Dedifferentiated amniotic fluid mesenchymal stem cell (primary cell): Measurements from ENCODE around the gene NLK.
"Not testable (repeated sequence)": the region's sequence is repeated elsewhere in the genome, so short reads cannot be mapped to it uniquely, and the experiment has no call there.

Experiments used
- DNase-seq: peaks from one replicate; pipeline ENCODE4 v3.0.0-alpha.2; 2016; ENCODE audit errors: extremely low spot score

Gene NLK

DNA sequence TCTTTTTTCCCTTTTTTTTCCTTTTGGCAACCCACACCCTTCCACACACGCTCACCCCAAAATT is at the start of gene NLK:
Gene NLK, plus strand, starts transcription at position 21 of the 64 bp plus-strand sequence. CDS start 197 bp downstream, outside the sequence.
- no peak for DNase-seq

DNA sequence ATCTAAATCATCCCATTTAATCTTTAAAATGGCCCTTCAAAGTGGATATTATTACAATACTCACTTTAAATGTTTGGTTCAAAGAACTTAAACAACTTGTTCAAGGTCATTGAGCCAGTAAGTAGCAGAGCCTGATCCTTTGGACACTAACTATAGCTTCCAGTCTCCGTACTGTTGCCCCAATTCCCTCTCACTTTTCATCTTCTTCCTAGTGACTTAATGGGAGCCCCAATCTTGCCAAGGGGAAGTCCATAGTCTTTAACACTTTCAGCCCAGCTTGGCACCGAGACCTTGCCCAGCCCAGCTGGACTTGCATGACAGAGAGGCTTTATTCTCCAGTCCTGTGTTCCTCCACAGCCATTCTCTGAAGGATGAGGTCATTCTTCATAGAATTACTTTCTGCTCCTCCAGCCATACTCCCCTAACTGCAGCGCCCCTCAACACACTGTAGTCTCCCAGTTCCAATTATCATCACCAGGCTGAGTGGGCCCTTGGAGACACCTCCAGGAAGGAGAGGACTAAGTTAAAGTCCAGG is 49.2 kb upstream of the NLK start:
- no peak for DNase-seq

DNA sequence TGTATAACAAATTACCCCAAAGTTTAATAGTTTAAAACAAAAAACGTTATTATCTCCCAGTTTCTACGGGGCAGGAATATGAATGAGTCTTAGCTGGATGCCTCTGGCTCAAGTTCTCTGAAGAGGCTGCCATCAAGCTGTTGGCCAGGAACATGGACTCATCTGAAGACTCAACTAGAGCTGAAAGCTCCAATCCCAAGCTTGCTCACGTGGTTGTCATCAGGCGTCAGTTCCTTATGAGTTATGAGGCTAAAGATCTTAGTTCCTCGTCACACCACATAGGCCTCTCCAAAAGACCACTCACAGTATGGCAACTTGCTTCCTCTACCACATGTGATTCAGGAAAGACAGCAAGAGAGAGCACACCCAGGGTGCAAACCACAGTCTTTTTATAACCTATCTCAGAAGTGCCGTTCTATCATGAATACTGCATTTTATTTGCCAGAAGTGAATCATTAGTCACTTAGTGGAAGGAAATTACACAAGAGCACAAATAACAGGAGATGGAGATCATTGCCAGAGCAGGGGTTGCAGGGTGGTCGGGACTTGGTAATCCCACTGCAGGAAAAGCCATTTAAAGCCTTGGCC is 48.7 kb upstream of the NLK start:
- no peak for DNase-seq

DNA sequence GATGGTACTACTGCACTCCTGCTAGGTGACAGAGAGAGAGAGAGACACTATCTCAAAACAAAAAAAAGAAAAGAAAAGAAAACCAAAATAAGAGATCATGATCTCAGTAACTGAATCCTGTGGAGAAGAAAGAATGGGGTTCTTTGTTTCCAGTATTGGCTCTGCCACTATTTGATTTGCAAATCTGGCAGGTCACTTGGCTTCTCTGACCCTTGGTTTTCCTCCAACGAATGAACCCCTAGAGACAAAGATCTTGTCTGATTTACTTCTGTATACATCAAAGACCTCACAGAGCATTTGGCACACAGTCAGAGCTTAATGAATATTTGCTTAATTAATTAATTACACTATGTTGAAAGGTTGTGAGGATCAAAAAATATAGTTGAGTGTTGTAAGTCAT is 47.9 kb upstream of the NLK start:
- no peak for DNase-seq

DNA sequence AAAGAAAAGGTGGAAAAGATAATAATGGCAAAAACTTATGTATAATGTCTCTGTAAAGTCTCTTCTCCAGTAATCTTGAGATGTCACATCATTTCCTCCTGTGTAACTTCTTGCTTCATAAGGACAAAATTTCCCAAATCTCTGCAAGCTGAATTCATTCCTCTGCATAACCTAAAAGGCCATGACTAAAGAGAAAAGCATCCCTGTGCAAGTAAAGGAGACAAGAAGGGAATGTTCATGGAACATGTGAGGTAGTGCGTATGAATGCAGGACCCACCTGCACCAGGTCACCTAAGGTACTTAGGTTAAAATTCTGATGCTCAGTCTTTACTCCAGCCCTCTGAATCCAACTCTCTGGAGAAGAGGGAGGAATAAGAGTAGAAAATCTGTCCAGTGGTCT is 46.9 kb upstream of the NLK start:
- DNase-seq: no peak

GRCh38 chr17:27996202-27997043 is 46.1 kb upstream of the NLK start:
- DNase-seq: no peak

DNA sequence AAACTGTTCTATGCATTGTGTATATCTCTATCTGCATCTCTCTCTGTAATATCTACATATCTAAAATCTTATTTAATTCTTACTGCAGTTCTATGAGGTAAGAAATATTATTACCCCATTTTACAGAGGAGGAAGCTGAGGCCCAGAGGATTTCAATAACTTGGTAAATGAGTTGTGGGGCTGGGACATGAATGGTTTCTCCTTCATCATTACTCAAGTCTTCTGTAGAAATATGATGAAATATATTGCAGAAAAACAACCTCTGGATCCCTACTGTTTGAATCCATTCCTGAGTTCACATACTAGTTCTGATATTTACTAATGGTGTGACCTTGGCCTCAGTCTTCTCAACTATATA is 45.5 kb upstream of the NLK start:
- DNase-seq: no peak

- no peak for DNase-seq
Observed at GRCh38 chr17:27997522-27997921, 45.0 kb upstream of the NLK start.

DNA sequence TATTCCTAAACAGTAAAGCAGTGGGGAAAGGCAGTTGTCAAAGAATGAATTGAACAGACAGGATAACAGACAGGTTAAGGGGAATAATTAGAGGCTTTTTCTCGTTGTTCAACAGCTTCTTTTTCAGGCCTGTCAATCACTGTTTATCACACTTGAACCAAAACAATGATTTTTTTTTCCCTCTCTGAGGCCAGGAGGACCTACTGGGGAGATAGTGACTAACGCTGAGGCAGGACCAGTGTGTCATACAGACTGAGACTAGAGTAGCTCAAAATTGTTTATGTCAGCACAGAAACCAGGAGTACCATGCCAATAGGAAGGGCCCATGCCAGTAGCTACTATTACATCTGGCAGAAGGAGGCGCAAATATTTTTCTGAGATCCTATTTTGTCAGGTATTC is 41.3 kb upstream of the NLK start:
- DNase-seq: no peak

DNA sequence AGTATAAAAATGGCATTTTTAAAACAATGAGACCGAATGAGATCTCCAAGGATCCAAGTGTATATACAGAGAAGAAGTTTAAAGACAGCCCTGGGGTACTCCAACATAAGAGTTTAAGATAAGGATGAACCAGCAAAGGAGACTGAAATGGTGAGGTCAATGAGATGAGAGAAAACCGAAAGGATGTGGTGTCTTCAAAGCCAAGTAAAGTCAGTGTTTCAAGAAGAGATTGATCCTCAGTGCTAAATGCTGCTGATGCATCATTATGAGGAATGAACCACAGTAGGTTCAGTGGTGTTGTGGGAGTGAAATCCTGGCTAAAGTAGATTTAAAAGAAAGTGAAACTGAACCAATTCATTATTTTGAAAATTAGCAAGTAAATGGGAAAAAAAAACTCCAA is 38.1 kb upstream of the NLK start:
- no peak for DNase-seq

- DNase-seq: not testable (repeated sequence)
Observed at GRCh38 chr17:28007925-28008324, 34.6 kb upstream of the NLK start.

DNA sequence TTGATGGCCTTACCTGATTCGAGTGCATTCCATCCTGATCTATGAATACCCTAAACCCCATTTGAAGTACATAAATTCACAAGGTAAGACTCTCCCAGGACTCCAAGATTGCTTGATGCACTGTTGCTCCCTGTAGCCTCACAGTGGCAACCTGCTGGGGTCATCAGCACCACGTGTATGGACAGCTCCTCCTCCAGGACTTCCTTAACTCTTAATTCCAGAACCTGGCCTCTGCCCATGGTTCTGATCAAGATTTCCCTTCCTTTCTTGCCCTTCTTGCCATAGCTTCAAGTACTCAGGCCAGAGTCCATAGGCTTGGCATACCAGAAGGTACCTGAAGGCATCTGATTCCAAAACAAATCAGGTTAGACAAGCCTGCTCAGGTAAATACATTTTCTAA is 34.0 kb upstream of the NLK start:
- DNase-seq: no peak

DNA sequence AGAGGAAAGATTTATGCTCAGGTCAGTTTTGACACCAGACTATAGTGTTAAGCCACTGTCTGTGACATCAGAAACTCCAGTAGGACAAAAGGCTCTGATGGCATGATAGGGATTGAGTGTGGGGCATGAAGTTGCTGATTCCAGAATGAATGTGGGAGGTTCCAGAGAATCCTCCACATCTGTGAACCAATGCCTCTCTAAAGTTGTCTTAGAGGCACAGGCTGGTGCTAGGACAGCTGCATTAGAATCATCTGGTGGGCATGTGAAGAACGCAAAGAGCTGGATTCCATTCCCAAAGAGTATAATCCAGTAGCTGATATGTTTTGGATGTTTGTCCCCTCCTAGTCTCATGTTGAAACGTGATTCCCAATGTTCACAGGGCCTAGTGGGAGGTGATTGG is 32.1 kb upstream of the NLK start:
- no peak for DNase-seq

DNA sequence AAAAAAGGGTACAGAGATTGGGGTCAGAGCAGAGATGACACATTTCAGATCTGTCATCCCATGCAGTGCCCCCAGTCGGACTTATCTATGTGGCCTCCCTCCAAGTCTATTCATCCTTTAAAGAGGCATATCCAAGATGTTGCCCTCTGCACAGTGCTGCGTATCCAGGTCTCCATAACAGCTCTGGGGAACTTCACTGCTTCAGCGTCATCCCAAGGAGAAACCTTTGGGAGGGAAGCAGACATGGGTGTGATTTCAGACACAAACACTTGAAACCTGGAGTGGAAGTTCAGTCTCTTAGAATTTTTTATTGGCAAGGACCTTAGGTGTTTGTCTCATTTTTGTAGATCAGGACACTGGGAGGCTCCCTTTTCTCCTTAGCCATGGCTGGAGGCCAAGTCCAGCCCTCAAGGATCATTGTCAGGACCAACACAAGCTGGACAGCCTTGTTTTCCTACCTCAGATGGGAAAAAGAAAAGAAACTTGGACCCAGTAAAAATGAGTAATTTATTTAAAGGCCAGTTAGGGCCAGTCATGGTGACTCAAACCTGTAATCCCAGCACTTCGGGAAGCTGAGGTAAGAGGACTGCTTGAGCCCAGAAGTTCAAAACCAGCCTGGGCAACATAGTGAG is 23.9 kb upstream of the NLK start:
- no peak for DNase-seq

DNA sequence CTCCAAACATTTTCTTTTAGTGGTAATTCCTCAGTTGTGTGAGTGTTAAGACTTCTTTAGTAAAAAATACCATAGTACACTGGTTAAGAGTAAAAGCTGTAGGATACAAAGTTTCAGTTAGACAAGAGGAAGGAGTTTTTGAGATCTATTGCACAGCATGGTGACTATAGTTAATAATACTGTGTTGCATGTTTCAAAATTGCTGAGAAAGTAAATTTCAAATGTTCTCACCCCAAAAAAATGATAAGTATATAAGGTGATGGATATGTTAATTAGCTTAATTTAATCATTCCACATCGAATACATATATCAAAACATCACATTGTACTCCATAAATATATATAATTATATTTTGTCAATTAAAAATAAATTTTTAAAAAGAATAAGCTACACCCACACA is 22.0 kb upstream of the NLK start:
- no peak for DNase-seq

DNA sequence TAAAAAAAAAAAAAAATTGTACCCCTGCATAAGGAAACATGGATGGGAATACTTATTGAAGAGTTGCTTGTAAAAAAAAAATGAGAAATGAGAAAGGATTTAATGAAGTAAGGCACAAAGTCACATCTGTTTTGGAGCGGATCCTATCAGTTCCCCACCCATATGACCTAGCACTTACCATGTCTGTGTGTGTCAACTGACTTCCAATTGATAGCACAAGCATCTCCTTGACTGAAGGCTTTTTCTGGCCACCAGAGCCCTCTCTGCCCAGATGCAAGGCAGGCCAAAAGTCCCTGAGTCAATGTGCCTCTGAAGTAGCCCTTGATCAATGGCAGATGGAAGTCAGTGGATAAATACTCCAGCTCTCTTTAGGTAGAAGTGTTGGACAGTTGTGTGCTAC is 13.4 kb upstream of the NLK start:
- no peak for DNase-seq

DNA sequence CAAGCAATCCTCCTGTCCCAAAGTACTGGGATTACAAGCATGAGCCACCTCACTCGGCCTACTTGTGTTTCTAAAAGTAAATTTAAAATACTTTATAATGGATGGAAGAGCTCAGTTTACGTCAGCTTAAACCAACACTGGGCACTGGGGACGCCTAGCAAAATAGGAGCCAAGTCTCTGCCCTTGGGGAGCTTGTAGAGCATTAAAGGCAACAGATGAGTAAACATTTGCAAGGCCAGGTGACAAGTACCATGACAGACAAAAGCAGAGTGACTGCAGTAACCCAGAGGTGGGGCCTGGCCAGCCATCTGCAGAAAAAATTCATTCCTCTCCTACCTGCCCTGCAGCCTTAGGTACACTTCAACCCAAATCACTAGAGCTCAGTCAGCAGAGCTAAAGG is 12.1 kb upstream of the NLK start:
- no peak for DNase-seq

- no peak for DNase-seq
Observed at GRCh38 chr17:28031174-28031573, 11.3 kb upstream of the NLK start.

DNA sequence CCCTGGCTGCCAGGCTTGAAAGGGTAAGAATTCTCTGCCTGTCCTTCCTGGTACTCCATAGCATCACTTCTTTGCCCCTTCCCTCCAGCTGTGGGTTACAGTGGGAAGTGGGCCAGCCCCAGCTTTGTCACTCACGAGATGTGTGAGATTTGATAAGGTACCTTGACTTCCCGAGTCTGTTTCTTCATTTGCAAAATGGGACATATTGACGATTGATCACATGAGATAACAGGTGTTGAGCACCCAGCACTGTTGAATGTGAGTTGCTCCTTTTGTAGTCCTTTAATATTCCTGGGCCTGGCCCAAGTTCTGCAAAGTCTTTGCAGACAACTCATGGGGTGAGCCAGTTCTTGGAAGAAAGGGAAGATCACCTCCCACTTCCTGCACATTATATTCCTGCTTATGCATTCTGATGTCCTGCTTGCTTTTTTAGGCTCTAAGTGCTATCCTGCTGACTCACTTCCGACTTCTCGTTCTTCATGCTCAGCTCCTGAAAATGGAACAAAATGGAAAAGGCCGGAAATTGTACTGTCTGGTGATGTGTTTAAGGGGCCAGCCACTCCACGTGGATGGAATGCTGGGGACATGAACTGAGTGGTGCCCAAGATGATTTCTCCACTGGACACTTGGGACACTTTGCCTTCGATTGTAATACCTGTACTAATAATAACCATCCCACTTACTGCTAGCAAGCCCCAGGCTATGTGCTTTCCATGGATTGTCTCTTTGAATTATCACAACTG is 8.3 kb upstream of the NLK start:
- no peak for DNase-seq

DNA sequence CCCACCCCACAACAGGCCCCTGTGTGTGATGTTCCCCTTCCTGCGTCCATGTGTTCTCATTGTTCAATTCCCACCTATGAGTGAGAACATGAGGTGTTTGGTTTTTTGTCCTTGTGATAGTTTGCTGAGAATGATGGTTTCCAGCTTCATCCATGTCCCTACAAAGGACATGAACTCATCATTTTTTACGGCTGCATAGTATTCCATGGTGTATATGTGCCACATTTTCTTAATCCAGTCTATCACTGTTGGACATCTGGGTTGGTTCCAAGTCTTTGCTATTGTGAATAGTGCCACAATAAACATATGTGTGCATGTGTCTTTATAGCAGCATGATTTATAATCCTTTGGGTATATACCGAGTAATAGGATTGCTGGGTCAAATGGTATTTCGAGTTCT is 7.0 kb upstream of the NLK start:
- not testable (repeated sequence) for DNase-seq

- not testable (repeated sequence) for DNase-seq
Observed at GRCh38 chr17:28035884-28036283, 6.6 kb upstream of the NLK start.

DNA sequence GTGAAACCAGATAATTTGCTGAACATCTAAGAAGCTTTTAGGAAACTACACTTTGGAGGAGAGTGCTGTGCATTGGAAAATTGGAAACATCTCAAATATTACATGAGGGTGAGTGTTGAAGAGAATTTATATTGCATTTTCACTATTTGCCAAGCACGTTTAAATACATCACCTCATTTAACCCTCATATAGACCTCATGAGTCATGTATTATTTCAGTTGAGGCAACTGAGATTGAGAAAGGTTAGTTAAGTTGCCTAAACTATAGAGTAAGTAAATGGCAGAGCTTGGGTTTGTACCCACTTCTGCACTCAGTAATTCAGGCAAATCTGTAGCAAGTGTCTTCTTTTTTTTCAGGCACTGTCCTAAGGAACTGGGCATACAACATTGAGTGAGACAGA is 3.7 kb upstream of the NLK start:
- DNase-seq: no peak

DNA sequence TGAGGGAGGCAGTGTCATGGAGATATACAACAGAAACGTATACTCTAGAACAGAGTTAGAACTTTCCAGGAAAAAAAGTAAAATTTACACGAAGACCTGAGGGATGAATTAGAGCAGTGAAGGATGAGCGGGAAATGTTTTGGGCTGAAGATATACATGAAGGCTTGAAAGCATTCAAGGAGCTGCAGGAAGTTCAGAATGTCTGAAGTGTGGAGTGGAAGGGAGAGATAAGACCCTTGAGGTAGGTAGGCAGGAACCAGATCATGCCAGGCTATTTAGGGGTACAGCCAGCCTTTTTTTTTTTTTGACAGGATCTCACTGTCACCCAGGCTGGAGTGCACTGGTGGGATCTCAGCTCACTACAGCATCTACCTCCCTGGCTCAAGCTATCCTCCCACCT is 3.2 kb upstream of the NLK start:
- no peak for DNase-seq
